ENCODE results near the gene XAF1.
"Not testable (repeated sequence)": the region's sequence is repeated elsewhere in the genome, so short reads cannot be mapped to it uniquely, and the experiment has no call there.

XAF1 gene

DNA sequence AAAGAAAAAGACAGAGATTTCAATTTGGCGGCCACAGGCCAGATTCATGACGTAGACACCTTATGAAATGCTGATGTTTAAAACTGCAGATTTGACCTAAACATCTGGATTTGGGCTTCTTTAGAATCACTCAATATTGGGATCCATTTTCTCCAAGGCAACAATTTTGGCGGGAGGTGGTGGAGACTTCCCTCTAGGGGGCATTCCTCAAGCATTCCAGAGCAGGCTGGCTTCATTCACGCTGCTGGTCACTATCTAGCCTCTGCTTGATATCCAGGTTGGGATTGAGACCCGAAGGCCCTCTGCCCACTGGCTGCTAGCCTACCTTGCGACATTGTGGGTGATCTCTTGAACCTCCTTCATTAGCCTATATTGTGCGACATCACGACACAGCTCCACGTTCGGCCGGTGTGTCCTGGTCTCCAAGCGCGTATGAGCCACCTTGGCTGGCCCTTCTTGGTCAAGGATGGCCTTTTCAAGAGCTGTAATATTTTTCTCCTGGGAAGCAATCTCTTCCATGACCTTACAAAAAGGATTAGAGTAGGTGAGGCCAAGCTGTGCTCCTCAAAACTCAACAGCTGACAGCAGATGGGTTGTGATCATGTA lies 44.7 kb downstream of the XAF1 start:
- no peak for DNase-seq (ENCODE audit: low read depth)

DNA sequence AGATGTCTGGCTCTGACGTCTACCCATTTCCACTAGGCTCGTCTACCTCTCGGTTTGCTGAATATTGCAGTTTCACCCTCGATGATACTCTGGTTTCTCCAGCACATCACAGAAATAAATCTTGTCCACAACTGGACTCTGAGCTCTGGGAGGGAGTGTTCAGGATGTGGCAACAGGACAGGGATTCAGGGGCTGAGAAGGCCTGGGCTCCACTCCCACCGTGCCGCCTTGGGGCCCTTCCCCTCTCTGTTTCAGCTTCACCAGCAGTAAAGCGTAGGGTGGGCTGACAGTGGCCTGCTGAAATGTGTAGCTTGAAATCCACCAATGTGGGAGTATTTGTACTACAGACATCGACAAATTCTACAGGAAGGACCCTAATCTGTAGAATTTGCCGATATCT lies 55.7 kb downstream of the XAF1 start:
- no peak for DNase-seq (ENCODE audit: low read depth)

DNA sequence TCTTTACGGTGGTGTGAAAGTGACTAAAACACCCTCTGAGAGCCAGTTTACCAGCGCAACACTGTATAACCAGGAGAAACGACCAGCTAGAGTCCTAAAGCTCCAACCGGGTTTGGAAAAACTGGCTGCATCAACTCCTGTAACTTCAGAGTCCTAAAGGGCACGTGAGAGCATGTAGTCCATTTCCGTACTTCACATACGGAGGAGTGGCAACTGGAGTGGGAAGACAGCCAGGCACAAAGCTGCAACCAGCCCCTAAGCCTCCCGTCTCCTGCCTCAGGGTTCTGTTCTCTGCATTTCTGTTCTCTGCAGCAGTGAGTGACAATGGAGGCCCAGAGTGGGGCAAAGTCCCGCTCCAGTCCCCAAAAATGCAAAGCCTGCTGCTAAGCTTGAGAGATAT lies 56.4 kb downstream of the XAF1 start:
- DNase-seq (ENCODE audit: low read depth): no peak

DNA sequence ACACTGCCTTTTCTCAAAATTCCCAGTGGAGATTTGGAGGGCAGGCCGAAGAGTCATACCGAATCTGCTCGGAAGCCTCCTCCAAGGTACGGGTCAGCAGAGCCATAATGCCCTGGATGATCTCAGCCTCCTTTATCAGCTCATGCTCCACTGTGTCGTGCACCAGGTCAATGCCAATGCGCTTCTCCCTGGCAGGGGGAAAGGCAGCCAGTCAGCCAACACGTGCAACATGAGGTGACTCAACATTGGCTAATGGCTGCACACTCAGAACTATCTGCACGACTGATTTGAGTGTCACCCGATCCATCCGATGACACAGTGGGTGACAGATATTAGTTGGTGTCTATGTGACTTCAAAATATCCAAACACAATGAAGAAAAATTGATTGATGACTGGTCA lies 59.9 kb downstream of the XAF1 start:
- DNase-seq (ENCODE audit: low read depth): no peak

DNA sequence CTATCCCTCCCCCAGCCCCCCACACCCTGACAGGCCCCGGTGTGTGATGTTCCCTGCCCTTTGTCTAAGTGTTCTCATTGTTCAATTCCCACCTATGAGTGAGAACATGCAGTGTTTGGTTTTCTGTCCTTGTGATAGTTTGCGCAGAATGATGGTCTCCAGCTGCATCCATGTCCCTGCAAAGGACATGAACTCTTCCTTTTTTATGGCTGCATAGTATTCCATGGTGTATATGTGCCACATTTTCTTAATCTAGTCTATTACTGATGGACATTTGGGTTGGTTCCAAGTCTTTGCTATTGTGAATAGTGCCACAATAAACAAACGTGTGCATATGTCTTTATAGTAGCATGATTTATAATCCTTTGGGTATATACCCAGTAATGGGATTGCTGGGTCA lies 60.5 kb downstream of the XAF1 start:
- DNase-seq (ENCODE audit: low read depth): not testable (repeated sequence)

DNA sequence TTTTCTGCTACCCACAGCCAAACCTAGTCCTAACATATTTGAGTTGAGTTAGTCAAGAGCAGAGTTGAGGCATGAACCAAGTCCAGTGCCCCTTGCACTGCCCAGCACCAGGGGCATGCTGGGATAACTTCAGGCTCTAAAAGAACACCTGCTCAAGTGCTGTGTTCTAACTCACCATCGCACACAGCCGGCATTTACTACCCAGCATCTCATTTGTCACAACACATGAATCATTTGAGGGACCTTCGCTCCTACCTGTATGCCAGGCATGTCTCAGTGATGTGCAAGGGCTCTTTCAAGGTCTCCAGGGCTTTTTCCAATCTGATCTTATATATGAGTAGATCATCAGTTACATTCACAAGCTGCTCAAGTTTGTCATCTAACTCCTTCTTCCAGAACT lies 63.1 kb downstream of the XAF1 start:
- no peak for DNase-seq (ENCODE audit: low read depth)

DNA sequence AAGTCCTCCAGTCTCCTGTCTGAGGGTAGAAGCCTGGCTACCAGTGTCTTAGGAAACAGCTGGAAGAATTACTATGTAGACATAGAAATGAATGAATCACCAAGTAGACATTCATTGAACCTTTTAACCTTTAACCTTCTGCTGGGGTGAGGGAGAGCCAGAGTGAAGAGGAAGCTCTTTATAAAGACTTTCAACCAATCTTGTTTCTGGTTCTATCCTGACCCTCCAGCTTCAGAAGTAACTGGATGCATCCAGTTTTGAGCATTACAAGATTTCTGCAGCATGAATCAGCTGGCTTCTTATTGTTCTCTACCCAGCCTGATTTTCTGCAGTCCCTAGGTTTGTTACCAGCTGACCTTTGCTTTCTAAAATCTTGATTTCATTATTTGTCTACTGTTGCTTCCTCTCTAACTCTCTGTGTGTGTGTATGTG lies 67.2 kb downstream of the XAF1 start:
- no peak for DNase-seq (ENCODE audit: low read depth)

Data from activated T-helper 9 cell treated with anti-CD3 and anti-CD28 coated beads, Interleukin-2, amount 50 U/mL, for 16 hours (primary cell).